ENCODE data around the gene NDUFA13. TPM values are rescaled to one million over a fixed set of nuclear protein-coding genes. Genes with fewer than 3 reads are reported as not detected.

The NDUFA13 gene
- polyA plus RNA-seq, 6 donors from 2014 or later, result 226 to 324 (median 271) TPM

DNA sequence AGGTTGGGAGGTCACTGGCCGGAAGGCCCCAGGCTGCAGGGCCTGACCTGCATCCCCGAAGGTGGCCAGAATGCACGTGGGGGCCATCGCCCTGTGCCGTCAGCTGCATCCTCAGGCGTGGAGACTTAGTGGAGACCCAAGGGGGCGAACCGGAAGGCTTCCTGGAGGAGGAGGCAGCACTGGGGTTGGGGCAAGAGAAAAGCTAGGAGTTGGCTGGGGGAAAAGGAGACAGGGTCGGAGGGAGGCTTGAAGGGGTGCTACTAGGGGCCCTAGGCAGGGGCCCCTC is 11.3 kb downstream of the NDUFA13 start:
- Mint-ChIP-seq H3K27ac (peak overlapping the region in 2 of 6 donors; percentile 60 to 71), H3K4me1 (peaks cover 12 to 26% (median 16%) of the 10 kb centered on the region in 3 donors), H3K4me3 (peak overlapping the region in 1 of 8 donors; percentile 51), H3K27me3 (no peaks in the 10 kb centered on the region), H3K36me3 (no peaks in the 10 kb centered on the region), H3K9me3 (no peaks in the 10 kb centered on the region)
- ATAC-seq (ENCODE audit: low read depth in 2 of 2) (no peak), DNase-seq (no peak)

DNA sequence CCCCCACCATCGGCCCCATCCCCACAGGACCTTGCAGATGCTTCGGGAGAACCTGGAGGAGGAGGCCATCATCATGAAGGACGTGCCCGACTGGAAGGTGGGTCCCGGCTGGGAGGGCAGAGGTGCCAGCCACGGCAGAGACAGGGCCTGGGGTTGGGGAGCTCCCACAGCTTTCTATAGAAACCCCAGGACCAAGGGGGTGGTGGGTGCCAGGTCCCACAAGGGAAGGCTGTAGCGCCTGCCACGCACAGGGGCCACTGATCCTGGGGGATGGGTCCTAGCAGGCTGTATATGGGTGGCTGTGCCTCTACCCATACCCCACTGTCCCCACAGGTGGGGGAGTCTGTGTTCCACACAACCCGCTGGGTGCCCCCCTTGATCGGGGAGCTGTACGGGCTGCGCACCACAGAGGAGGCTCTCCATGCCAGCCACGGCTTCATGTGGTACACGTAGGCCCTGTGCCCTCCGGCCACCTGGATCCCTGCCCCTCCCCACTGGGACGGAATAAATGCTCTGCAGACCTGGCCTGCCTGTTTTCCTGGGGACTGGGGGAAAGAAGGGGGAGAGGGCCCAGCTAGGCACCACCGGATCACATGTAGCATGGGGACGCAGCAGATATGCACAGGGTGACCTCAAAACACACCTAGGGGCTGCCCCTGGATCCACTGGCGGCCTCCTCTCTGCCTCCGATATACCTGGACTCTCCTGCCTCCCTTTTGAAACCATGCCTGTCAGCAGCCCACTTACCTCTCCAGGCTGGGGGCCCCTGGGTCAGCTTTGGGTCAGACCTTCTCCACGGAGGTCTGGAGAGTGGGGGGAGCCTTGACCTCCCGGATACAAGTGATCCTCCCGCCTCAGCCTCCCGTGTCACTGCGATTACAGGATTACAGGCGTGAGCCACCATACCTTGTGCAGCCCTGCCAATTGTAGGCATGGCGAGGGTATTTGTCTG is 11.9 kb downstream of the NDUFA13 start:
- Mint-ChIP-seq H3K27ac (peak overlapping the region in 2 of 6 donors; percentile 71 to 72), H3K27me3 (no peaks in the 10 kb centered on the region), H3K36me3 (no peaks in the 10 kb centered on the region), H3K9me3 (no peaks in the 10 kb centered on the region), H3K4me1 (peaks cover 12 to 26% (median 13%) of the 10 kb centered on the region in 3 donors), H3K4me3 (no peak overlapping the region)
- no peak for ATAC-seq (ENCODE audit: low read depth in 2 of 2)
- no peak for DNase-seq

DNA sequence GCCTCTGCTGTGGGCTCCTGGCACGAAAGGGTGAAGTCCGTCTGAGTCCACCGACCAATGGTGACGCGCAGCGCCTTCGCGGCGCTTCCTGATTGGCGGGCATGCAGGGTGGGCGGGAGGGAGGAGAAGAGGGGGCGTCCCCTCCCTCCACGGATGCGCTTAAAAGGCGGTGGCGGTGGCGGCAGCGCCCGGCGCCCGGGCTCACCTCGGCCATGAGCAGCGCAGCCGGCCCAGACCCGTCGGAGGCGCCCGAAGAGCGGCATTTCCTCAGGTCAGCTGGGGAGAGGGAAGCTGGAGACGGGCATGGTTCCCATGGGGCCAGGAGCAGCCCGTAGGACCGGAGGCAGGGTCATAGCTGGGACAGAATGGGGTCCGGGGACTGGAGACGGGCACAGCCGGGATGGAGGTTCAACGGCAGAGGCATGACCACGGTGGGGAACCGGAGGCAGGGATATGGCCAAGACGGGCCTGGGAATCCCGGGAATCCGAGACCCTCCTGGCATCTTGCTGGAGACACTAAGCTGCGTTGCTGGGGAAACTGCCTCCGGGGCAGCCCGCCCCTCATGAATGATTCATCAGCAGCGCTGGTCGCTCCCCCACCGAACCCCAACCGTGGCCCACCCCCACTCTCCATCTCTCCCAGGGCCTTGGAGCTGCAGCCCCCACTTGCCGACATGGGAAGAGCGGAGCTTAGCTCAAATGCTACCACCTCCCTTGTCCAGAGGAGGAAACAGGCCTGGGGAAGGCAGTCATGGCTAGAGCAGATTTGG is 12.9 kb downstream of the NDUFA13 start, which contains the start of gene YJEFN3:
TSS of gene YJEFN3 (plus strand) at position 191 of the 770 bp plus-strand sequence. CDS start at position 213, 22 bp downstream.
- no peaks in the 10 kb centered on the region for H3K9me3 Mint-ChIP-seq
- ATAC-seq (ENCODE audit: low read depth in 2 of 2) (no peak), DNase-seq (no peak)
- H3K4me3 Mint-ChIP-seq, result no peak within 1 kb of the TSS
- peak within 1 kb of the TSS in 2 of 6 donors; percentile 72 to 76 for H3K27ac Mint-ChIP-seq
- no peaks in the 10 kb centered on the region for H3K36me3 Mint-ChIP-seq
- H3K4me1 Mint-ChIP-seq, result peaks cover 11 to 26% (median 13%) of the 10 kb centered on the region in 3 donors
- no peaks in the 10 kb centered on the region for H3K27me3 Mint-ChIP-seq

DNA sequence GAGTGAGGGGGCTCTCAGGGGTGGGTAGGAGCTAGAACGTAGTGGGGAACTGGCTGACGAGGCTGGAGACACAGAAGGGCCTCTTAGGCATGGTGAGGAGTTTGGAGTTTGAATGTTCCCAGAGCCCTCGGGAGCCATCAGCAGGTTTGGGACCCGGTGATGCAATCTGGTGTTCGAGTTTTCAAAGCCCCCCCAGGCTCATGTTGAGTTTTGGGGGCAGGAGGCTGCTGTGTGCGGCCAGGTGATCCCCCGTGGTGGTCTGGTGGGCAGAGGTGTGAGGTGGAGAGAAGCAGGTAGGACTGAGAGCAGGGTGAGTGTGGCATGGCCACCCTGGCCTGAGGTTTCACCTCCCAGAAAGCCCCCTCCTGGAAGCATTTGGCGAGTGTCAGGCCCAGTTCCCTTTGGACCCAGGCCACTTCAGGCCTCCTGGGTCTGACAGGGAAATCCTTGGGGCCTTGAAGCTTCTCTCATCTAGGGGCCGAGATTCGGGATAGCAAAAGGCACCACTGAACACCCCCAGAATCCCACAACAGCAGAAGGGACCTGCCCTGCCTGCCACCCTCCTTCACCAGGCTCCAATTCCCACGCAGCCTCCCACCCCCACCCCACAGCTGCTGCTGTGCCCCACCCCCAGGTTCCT is 13.9 kb downstream of the NDUFA13 start:
- peaks cover 0 to 1% (median 0%) of the 10 kb centered on the region in 7 donors for H3K9me3 Mint-ChIP-seq
- H3K27ac Mint-ChIP-seq, result peak overlapping the region in 2 of 6 donors; percentile 10 to 19
- no peak for ATAC-seq (ENCODE audit: low read depth in 2 of 2)
- H3K4me3 Mint-ChIP-seq, result peak overlapping the region in 1 of 8 donors; percentile 29
- DNase-seq, result no peak
- H3K27me3 Mint-ChIP-seq, result no peaks in the 10 kb centered on the region
- H3K4me1 Mint-ChIP-seq, result peaks cover 11 to 19% (median 19%) of the 10 kb centered on the region in 3 donors
- H3K36me3 Mint-ChIP-seq, result peaks cover 0 to 5% of the 10 kb centered on the region in 2 donors

DNA sequence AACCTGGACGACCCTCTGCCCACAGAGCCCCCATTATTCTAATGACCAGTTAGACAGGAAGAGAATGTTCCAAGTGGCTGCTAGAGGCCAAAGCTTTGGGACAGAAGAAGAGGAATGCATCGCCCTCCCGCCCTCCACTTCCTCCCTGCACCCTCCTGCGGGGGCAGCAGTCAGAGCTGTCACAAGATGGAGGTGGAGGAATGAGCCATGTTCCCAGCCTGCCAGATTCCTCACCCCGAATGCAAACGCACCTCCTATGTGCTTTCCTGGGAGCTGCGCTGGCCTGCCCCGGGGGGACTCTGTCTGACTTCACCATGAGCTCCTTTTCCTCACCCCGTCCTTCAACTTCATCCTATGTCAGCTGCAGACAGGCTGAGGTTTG is 14.4 kb downstream of the NDUFA13 start:
- Mint-ChIP-seq H3K36me3 (peaks cover 0 to 5% of the 10 kb centered on the region in 2 donors), H3K27me3 (no peaks in the 10 kb centered on the region), H3K9me3 (peaks cover 0 to 1% (median 0%) of the 10 kb centered on the region in 7 donors), H3K4me1 (peaks cover 11 to 19% (median 19%) of the 10 kb centered on the region in 3 donors), H3K27ac (peak overlapping the region in 1 of 6 donors; percentile 82), H3K4me3 (no peak overlapping the region)
- DNase-seq, result no peak
- no peak for ATAC-seq (ENCODE audit: low read depth in 2 of 2)

DNA sequence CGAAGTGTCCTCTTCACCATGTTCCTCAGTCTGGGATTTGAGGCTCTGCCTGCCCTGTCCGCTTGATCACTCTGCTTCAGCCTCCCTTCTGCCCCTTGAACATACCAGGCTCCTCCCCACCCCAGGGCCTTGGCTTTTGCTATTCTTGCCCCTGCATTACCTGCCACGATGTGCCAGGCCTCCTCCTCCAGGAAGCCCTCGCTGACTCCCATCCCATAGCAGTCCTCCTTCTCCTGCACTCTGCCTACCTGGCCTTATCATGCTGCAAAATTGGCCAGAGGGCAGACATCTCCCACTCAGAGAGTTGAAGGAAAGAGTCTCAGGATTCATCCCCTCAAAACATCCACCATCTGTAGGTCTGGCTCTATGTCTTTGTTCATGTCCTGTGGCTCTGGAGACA is 14.9 kb downstream of the NDUFA13 start:
- Mint-ChIP-seq H3K4me3 (no peak overlapping the region), H3K36me3 (peaks cover 0 to 5% of the 10 kb centered on the region in 2 donors), H3K9me3 (peaks cover 0 to 1% (median 0%) of the 10 kb centered on the region in 7 donors), H3K4me1 (peaks cover 11 to 19% (median 19%) of the 10 kb centered on the region in 3 donors), H3K27ac (peak overlapping the region in 2 of 6 donors; percentile 52 to 82), H3K27me3 (no peaks in the 10 kb centered on the region)
- no peak for DNase-seq
- no peak for ATAC-seq (ENCODE audit: low read depth in 2 of 2)

DNA sequence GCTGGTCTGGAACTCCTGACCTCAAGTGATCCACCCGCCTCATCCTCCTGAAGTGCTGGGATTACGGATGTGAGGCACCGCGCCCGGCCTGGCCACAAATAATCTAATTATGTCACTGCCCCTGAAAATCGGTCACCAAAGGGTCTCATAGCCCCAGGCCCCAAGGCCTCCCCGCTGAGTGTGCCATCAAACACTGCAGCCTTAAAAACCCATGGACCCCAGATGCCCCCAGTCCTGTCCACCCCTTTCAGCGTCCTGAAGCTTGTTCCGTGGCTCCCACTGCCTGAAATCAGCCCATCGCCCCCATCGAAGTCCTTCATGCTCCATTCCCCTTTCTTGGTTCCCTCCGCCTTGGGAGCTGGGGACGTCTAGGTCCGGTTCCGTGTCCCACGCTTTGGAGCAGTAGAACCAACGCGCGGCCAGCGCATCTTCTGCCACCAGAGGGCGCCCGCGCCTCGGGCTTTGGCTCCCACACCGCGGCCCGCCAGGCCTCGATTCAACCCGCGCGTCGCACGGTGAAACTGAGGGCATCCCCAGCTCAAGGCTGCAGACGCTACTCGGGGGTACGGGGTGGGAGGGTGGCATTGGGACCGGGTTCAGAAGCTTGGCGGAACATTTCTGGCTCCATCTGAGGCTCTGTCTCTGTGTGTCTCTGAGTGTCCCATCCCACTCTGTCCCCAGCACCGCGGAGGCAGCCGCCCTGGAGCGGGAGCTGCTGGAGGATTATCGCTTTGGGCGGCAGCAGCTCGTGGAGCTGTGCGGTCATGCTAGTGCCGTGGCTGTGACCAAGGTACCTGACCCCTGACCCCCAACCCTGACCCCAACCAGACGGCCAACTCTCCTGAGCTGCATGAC is 16.2 kb downstream of the NDUFA13 start:
- H3K36me3 Mint-ChIP-seq, result peaks cover 0 to 5% of the 10 kb centered on the region in 2 donors
- peak; percentile 78 for DNase-seq
- H3K27me3 Mint-ChIP-seq, result peaks cover 4 to 7% (median 6%) of the 10 kb centered on the region in 3 donors
- peak; percentile 93 to 94 for ATAC-seq (ENCODE audit: low read depth in 2 of 2)
- H3K9me3 Mint-ChIP-seq, result peaks cover 0 to 1% (median 0%) of the 10 kb centered on the region in 7 donors
- H3K4me3 Mint-ChIP-seq, result peak overlapping the region in 2 of 8 donors; percentile 43 to 69
- H3K27ac Mint-ChIP-seq, result peak overlapping the region in 5 of 6 donors; percentile 16 to 83 (median 63)
- H3K4me1 Mint-ChIP-seq, result peaks cover 10 to 23% (median 16%) of the 10 kb centered on the region in 3 donors

DNA sequence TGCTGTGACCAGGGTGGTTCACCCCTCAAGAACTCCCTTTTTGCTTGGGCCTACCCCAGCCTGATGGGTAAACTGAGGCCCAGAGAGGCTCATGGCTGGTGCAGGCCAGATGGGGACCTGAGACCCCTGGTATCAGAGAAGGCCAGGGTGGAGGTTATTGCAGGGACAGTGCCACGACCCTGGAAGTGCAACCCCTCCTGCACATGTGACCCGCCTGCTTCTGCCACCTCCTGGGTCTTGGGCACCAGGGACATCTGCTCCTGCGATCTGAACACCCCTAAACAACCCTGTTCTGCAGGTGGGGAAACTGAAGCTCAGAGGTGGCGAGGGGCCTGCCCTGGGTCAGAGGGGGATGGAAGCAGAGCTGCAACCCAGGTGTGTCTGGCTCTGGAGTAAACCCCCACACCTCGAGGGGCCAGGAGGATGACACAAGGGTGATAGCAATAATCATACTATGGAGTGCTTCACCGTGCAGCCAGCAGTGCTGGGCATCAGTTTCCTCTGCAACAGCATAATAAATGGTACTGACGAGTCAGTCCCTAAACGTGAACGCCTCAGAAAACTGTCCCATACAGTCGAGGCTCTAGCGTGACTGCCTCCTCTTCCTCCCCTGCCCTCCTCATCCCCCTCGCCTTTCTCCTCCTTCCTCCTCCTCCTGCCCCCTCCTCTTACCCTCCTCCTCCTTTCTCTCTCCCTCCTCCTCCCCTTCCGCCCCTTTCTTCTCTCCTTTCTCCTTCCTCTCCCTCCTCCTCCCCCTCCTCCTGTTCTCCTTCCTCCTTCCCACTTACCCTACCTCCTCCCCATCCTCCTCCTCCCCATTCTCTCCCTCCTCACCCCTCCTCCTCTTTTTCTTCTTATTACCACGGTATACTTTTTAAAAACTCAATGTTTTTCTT is 17.0 kb downstream of the NDUFA13 start:
- H3K36me3 Mint-ChIP-seq, result peaks cover 0 to 5% of the 10 kb centered on the region in 2 donors
- H3K4me3 Mint-ChIP-seq, result peak overlapping the region in 1 of 8 donors; percentile 3
- H3K9me3 Mint-ChIP-seq, result peaks cover 0 to 3% (median 0%) of the 10 kb centered on the region in 7 donors
- peak overlapping the region in 1 of 6 donors; percentile 79 for H3K27ac Mint-ChIP-seq
- H3K27me3 Mint-ChIP-seq, result peaks cover 4 to 13% (median 8%) of the 10 kb centered on the region in 3 donors
- ATAC-seq (ENCODE audit: low read depth in 2 of 2), result no peak
- peaks cover 12 to 27% (median 16%) of the 10 kb centered on the region in 3 donors for H3K4me1 Mint-ChIP-seq
- DNase-seq, result no peak

DNA sequence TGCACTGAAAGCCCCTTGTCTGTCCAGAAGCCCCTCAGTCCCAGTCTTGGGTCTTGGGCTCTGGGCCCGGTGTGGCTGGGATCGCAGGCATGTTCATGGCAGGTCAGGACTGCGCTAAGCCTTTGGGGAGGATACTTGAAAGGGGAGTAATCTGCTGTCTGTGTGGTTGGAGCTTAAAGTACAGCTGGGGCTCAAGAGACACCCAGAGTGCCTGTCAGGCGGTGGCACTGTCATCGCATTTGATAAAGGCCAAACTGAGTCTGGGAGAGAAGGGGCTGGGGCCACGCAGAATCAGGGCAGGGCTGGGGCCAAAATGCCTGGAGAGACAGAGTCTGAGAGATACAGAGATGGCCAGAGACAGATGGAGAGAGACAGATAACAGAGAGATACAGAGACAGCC is 17.8 kb downstream of the NDUFA13 start:
- no peak for ATAC-seq (ENCODE audit: low read depth in 2 of 2)
- peaks cover 0 to 3% (median 0%) of the 10 kb centered on the region in 7 donors for H3K9me3 Mint-ChIP-seq
- no peak for DNase-seq
- peak overlapping the region in 2 of 8 donors; percentile 33 to 71 for H3K4me3 Mint-ChIP-seq
- peaks cover 0 to 5% of the 10 kb centered on the region in 2 donors for H3K36me3 Mint-ChIP-seq
- peak overlapping the region in 2 of 6 donors; percentile 27 to 86 for H3K27ac Mint-ChIP-seq
- peaks cover 17 to 32% (median 22%) of the 10 kb centered on the region in 3 donors for H3K4me1 Mint-ChIP-seq
- H3K27me3 Mint-ChIP-seq, result peaks cover 7 to 18% (median 14%) of the 10 kb centered on the region in 3 donors

DNA sequence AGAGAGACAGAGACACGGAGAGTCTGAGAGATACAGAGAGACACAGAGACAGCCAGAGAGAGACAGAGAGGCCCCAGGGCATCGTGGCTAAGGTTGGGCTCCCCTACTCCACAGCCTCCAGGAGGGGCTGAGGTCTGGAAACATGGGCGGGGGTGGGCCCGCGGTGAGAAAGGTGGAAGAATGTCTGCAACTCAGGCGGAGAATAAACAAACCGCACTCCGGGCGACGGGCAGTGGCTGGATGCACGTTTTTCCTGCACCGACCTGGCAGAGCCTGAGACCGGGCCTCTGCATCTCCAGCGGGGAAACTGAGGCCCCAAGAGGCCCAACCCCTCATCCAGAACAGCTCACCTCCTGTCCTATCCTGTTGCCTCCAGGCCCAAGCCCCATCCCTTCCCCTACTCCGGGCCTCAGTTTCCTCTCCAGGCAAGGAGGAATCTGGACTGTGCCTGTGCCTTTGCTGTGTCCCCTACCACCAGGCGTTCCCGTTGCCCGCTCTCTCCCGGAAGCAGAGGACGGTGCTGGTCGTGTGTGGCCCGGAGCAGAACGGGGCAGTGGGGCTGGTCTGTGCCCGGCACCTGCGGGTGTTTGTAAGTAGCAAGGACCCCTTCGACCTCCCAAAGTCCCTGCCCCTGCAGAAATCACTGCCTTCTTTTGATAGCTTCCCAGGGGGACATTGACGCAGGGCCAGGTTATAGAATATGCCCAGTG is 18.7 kb downstream of the NDUFA13 start:
- H3K36me3 Mint-ChIP-seq, result peaks cover 0 to 5% of the 10 kb centered on the region in 2 donors
- peak overlapping the region in 3 of 6 donors; percentile 26 to 86 (median 81) for H3K27ac Mint-ChIP-seq
- peak overlapping the region in 1 of 8 donors; percentile 71 for H3K4me3 Mint-ChIP-seq
- H3K27me3 Mint-ChIP-seq, result peaks cover 10 to 26% (median 21%) of the 10 kb centered on the region in 3 donors
- peaks cover 0 to 3% (median 0%) of the 10 kb centered on the region in 7 donors for H3K9me3 Mint-ChIP-seq
- no peak for ATAC-seq (ENCODE audit: low read depth in 2 of 2)
- DNase-seq, result no peak
- H3K4me1 Mint-ChIP-seq, result peaks cover 24 to 31% (median 29%) of the 10 kb centered on the region in 3 donors
